ENCODE results near the gene FBXL4.
A peak's percentile ranks its signal among the peaks of the same experiment; 100 is the strongest.

The FBXL4 gene

DNA sequence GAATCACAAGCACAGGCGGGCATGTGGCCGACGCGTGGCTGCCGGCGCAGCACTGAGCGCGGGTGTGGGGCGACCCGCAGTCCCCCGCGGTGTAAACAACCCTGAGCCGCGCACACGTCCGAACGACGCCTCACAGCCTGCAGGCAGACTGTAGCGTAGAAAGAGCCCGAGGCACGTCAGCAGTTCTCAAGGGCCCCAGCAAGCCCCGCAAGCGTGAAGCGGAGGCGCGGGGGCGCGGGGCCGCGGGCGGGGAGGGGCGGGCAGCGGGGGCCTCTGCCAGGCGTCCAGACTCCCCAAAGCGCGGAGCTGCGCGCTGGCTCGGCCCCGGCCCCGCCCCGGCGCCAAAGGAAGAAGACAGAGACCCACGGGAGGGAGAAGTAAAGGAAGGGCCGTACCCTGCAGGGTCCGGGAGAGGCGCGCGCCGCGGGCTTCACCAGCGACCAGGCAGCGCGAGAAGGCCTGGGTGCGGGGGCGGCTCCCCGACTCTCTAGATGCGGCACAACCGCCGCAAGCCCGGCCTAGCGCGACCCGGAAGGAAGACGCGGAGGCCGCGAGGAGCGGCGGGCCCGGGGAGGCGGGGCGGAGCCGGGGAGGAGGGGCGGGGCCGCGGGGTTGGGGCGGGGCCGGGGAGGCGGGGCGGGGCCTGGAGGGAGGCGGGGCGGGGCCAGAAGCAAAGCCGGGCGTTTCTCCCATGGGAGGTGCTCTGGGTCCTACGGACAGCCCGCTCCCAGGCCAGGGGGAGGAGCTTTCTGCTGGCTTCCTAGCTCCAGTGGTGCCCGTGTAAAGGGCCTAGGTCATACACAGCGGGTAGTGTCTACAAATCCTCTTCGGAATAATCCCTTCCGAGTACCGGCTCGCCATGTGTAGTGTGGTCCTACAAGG, at the start of gene FBXL4:
Gene FBXL4 (minus strand): TSS at position 536 of the 882 bp plus-strand sequence. CDS start 20,958 bp downstream, outside the sequence.
- DNase-seq: peak; percentile 66

DNA sequence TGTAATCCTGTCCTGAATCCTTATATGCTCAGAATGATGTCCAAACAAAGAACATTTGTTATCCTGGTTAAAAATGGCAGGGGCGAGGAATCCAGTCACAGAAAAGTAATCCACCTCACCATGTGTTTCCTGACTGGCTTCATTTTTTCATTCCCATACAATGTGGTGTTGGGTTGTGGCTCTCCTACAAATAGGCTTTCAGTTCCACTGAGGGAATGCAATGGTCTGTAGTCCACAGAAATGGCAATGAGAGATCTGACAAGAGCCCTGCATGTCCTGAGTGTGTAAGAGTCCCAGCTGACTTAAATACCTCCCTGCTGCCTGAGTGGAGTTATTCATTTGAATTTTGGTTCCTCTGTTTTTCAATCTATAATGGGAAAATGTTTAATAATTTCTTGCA, 47.4 kb upstream of the FBXL4 start:
- DNase-seq: no peak

DNA sequence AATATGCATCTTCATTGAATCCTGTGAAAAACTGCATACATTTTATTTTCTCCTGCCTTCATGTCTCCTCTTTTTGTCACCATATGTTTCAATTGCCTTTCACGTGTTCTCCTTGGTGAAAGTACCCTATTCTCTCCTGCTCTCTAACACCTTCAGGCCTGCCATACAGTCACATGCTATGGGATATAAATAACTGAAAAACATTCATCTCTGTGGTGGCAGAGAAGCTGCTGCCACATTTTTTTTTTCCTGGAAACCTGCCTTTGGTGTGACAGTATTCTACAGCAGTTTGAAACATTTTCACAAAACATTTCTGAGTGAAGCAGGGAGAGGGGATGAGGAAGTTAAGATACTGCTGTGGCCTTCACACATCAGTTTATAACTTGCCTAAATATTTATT, 44.8 kb upstream of the FBXL4 start:
- no peak for DNase-seq

DNA sequence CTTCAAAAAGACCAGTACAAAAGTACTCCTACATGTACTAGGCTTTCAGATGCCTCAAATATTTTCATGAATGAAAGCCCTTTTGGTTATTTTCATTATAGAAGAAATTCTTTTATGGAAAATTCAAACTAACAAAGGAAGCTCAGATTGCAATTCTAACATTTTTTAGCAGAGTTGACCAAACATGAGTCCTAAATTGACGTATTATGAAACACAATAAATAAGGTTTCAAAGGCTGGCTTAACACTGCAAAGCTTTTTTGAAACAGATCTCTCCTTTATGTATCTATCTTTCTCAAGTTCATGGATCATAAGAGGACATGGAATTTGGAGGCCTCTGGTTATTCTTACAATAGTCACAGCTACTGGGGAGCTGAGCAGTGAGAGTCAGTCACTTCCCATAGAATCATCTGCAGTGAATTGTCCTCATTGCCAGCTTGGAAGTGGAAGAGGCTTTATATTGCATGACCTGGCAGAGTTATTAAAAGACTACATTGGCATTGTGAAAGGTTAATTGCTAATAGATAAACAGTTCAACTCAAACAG, 38.4 kb upstream of the FBXL4 start:
- no peak for DNase-seq

DNA sequence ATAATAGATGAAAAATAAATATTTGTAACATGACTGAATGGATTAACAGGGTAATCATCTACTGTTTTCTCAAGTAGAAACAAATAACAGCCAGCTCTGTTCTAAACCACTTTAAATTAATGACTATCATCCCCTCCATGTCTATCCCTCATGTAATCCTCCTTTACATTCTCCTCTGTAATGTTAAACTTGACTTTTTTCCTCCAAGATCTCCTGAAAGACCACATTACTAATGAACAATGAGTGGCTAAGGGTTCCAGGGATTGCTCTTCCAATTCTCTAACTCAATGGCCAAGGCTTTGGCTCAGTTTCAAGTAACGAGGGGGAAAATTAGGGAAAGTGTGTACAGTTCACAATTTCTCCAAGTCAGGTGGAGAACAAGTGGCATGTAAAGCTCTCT, 37.6 kb upstream of the FBXL4 start:
- DNase-seq: no peak

DNA sequence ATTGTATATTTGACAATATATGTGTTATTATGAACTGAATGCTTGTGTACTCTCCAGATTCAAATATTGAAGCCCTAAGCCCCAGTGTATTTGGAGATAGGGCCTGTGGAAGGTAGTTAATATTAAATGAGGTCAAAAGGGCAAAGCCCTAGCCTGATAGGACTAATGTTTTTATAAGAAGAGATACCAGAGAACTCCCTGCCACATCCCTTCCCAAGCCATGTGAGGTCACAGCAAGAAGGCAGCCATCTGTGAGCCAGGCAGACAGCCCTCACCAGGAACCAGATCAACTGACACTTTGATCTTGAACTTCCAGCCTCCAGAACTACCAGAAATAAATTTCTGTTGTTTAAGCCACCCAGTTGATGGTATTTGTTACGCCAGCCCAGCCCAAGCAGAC, 36.4 kb upstream of the FBXL4 start:
- no peak for DNase-seq

DNA sequence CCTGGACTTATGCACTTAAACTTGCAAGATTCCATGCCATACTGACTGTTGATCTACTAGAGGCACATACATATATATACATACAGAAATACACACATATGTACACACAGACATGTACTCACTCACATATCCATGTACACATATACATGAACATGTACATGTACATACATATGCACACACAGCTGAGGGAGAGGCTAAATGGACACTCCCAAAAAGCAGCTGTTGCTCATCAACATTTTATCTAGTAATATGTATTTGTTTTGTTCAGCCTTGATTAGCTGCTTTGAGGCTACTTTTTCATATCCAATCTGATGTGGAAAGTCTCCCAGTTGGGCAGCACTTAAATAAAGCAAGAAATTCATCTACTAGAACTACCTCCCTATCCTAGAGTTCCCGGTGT, 33.7 kb upstream of the FBXL4 start:
- no peak for DNase-seq

DNA sequence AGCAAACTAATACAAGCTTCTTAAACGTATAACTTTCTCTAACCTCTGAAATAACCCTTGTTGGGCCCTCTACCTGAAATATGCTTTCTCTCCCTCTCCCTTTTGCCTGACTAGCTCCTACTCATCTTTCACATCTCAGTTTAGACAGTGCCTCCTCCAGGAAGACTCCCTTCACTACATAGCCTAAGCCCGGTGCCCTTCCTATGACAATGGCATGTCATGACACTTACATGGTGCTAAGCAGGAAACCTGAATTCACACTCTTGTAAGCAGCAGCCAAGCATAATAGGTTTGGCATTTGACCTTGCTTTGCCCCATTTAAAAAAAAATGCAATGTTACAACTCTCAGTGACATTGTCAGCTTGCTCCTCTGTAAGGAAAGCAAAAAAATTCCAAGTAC, 33.1 kb upstream of the FBXL4 start:
- no peak for DNase-seq

DNA sequence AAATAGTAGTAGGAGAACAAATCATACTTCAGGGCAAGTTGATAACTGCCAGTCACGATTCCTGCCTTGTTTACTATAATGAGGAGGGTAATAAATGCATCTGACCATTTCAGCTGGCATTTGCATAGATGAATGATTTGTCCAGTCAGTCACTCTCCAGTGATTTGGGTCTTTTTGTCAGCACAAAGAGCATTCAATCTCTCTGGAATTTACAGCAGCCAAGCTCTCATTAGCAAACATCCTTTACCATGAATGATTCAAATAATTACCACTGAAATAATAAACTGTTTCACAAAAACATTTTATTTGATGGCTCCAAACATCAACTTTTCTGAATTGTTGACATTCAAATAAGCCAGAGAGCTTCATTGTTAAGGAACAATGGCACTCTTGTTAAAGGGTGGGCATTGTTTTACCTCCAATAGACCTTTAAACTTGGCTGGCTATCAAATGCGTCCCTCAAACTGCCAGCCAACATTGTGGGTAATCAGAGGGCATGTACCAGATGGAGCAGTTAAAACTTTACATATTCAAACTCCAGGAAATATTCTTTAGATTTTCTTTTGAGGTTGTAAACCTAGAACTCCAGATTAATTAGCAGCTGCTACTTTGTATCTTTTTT, 30.0 kb upstream of the FBXL4 start:
- no peak for DNase-seq

DNA sequence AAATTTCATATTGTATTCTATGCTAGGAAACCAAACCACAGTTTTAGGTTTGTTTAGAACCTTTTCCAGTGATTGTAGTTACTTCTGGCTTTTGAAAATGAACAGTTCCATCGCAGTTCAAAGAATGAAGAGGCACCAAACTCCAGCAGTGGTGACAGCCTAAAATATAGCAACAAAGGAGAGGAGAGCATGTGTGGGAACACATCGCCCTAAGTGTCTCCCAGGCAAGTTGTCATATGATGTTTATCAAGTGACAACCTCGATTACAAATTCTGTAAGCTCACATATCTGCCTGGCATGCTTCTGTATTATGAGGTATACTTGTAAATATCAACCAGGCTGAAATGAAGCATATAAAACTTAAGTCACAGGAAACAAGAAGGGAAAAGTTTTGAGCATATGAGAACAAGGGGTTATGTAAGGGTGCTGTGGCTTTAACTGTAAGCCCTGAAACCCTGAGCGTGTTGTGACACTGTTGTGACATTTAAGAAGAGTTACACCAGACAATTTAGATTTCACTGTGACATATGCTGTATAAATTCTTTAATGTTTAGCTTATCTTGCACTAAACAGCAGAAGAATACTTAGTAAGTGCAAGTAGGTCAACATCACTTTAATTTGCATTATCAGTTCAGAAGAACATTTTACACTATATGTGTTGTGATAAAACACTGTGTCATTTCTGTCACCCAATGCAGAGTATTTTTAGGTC, 29.1 kb upstream of the FBXL4 start:
- no peak for DNase-seq

DNA sequence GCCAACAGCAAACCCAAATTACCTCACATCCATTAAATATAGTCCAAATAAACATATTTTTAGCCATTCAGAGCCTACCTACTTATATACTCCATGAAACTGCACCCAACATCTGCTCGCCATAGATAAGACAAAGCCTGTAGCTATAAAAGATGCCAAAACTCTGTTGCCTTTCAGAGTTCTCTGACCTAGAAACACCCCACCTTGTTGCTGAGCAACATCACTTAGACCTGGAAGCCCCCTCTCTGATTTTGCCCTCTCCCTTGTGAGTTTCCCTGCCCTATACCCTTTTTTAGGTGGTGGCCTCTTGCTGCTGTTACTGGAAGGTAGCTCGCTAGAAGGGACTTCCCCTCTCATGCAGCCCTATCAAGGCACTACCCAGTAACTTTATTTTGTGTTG, 27.7 kb upstream of the FBXL4 start:
- no peak for DNase-seq

DNA sequence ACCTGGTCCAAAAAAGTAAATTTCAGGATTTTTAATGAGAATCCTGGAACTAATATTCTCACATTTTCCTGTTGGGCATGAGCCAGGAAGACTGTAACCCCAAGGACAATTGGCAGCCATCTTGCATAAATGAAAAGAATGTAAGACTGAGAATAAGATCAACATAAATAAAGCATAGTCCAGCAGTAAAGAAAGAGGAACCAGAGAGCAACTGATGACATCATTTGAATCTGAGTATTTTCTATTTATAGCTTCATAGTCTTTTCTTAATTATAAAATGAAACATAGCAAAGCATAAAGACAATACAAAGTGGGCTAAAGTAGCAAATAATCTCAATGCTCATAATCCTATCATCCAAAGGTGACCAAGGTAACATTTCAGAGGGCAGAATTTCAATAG, 26.6 kb upstream of the FBXL4 start:
- DNase-seq: no peak

DNA sequence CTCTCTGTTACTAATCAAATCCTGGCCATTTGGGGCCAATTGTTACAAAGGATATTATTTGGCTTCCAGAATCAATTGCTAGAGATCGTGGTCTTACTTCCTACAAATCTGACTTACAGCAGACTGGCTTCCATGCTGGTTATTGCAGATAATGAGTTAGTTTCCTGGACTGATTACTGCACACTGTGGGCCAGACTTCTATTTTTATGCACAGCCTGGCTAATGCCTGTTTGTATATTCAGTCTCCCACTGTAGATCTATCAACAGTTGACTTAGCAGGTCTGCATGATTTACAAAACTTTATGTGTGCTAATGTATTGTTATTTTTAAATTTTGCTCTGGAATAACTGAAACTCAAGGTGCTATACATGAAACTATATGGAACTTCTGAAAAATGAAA, 25.8 kb upstream of the FBXL4 start:
- DNase-seq: no peak

DNA sequence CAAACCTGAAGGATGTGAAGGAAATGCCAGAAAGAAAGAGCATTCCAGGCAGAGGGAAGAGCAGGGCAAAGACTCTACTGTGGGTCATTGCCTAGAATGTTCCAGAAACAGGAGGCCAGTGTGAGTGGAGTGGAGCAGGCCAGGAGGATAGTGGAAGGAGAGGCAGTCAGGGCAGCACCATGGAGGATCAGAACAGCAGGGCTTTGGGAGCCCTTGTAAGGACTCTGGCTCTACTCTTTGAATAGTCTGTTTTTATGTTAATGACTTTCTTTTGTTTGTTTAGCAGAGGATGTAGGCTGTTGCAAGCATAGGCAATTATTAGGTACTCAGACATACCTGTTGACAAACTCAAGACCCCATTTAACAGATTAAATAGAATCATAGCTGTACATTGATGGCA, 23.6 kb upstream of the FBXL4 start:
- no peak for DNase-seq

DNA sequence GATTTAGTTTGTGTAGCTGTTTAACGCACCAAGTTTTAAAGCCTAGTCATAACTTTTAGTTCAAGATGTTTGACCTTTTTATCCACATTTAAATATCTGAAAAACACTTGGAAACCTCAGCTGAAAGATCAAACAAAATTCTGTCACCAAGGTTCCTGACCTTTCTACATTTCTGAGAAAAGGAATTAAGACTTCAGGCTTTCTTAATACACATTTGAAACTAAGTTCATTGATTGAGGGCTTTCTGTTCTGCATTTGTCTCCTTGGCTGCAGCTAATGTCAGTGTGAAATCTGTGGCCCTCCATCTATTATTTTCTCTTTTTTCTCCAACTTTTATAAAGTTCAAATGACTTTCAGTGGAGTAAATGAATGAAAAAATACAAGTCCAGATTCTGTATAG, 22.7 kb upstream of the FBXL4 start:
- no peak for DNase-seq

DNA sequence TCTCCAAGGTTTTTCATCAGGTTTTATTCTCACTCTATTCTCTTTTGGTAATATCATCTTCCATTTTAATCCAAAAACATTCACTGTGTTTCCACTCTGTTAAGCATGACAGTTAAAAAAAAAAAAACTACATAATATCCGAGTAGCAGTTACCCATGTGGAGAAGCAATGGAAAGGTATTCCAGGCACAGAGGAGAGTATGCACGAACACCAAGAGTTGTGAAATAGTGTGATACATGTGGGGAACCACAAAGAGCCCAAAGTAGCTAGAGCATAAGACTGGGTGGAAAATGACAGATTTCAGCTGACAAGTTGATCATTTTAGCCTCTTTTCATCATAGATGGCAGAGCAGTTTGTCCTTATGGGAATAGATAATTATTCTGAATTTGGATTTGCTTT, 19.9 kb upstream of the FBXL4 start:
- no peak for DNase-seq

DNA sequence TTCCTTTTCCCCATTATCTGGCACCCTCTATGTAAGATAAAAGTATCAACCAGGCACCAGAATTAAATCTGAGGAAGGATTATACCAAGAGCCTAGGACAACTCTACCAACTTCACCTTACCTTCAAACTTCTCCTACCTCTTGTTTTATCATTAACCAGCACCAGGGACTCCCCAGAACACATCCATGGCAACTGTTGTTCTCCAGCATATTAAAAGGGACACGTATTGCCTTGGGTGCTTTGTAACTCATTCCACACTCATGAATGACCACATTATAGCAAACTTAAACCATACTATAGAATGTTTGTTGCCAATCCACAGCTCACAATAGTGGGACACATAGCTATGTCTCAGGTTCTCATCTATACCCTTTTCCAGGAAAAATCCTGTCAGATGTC, 11.9 kb upstream of the FBXL4 start:
- no peak for DNase-seq

DNA sequence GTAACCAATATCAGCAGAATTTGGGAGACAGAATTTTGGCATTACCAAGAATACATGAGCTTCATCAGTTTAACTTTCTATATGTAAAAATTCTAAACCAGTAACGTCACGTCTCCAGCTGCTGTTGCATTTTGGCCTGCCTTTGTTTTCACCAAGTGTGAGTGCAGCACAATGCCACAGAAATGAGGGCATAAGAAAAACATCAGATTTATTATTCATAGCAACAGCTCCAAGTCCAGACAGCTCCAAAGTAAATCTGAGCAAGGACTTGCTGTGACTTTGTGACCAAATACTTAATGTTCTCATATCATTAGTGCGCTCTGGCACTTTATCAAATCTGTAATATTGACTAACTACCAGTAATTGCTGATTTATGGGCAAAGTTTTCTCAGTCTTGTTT, 11.0 kb upstream of the FBXL4 start:
- DNase-seq: no peak

DNA sequence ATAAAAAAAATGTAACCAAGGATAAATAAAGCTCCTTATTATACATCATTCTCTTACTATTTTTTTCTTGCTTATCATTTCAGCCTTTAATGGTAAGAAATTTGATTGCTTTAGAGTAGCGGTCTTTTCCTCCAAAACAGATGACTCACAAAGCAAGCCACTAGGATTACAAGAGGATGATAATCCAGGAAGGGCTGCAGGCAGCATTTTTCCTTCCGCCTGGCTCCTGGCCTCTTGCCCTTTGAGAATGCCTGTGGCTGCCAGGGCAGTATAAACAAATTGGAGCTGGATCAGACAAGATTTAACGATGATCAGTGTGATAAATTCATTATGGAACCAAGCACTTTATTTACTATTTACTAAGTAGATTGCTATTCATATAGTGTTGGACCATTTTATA, 9.7 kb upstream of the FBXL4 start:
- no peak for DNase-seq

DNA sequence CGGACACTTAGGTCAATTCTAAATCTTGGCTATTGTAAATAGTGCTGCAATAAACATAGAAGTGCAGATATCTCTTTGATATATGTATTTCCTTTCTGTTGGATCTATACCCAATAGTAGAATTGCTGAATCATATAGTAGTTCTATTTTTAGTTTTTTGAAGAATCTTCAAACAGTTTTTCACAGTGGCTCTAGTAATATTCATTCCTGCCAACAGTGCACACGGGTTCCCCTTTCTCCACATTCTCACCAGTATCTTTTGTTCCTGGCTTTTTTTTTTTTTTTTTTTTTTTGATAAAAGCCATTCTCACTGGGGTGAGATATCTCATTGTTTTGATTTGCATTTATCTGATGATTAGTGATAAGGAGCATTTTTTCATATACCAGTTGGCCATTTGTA, 1.8 kb upstream of the FBXL4 start:
- no peak for DNase-seq

DNA sequence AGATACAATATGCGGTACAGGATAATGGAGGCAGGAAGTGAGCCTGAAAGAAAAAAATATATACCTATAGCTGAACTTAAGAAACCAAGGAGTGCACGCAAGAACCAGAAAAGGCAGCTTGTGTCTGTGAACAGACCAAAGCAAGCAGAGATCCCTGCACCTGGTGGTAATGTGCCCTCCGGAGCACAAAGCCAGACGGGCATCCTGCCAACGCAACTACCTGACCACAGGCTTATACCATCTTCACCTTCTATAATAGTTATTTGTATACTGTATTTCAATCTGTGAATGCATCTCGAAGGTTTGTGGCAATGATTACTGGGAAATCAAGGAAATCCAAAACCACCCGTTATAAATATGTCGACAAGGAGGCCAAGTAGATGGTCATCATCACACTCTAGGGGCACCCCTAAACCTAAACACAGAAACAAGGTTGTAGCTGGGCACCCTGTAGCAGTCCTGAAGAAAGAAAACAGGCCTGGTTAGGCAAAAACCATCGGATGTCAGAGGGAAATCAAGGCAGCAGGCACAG, 801 bp downstream of the FBXL4 start:
- DNase-seq: peak; percentile 41

DNA sequence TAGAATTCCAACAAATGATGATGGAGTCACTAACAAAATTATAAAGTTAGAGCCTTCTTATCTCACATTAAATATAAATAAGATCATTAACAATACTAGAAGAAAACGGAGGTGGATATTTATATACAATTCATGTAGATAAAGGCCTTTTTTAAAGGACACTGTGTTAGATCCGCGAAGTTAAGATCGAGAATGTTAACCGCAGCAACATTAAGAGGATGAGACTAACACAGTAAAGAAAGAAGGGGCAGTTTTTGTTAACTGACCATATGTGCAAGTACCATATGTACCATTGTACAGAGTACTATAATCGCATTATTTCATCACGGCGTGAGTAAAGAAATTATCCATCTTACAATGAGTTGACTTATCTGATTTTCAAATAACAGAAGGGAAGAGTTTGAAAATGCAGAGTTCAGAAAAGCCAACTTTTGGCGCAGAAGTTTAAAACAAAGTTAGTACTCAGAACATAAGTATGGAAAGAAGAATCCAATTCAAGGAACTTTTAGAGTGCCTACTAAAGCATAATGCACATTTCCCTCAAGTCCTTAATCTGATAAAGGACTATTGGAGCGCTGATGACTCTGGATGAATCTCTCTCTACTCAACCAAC, 1.4 kb downstream of the FBXL4 start:
- DNase-seq: no peak
